HG03175 (cell line): ENCODE results near the gene BACH2.

ENCODE experiments used
- ATAC-seq: cut with Tn5 transposase; IDR thresholded peaks from one replicate; pipeline ENCODE4 v1.9.1; 2021; ENCODE audit warnings: mild to moderate bottlenecking, moderate library complexity; ENCODE audit not compliant: unreplicated experiment

The BACH2 gene

GRCh38 chr6:90162648-90163387, 133.8 kb downstream of the BACH2 start:
- ATAC-seq = no peak

GRCh38 chr6:90160013-90160412, 136.6 kb downstream of the BACH2 start:
- ATAC-seq = no peak

GRCh38 chr6:90159452-90159851, 137.2 kb downstream of the BACH2 start:
- no peak for ATAC-seq

- no peak for ATAC-seq
Measured at GRCh38 chr6:90158936-90159335, 137.7 kb downstream of the BACH2 start.

- no peak for ATAC-seq
Measured at GRCh38 chr6:90157441-90157840, 139.2 kb downstream of the BACH2 start.

- no peak for ATAC-seq
Measured at GRCh38 chr6:90156861-90157260, 139.8 kb downstream of the BACH2 start.

GRCh38 chr6:90154755-90155470, 141.7 kb downstream of the BACH2 start:
- no peak for ATAC-seq

GRCh38 chr6:90151576-90152422, 144.8 kb downstream of the BACH2 start:
- no peak for ATAC-seq

GRCh38 chr6:90149280-90149679, 147.4 kb downstream of the BACH2 start:
- ATAC-seq = no peak

GRCh38 chr6:90148867-90149266, 147.8 kb downstream of the BACH2 start:
- no peak for ATAC-seq

GRCh38 chr6:90146921-90147649, 149.6 kb downstream of the BACH2 start:
- ATAC-seq = no peak

GRCh38 chr6:90146024-90146423, 150.6 kb downstream of the BACH2 start:
- no peak for ATAC-seq

- no peak for ATAC-seq
Measured at GRCh38 chr6:90144928-90145555, 151.6 kb downstream of the BACH2 start.

- no peak for ATAC-seq
Measured at GRCh38 chr6:90144396-90144795, 152.2 kb downstream of the BACH2 start.

GRCh38 chr6:90140683-90141082, 156.0 kb downstream of the BACH2 start:
- no peak for ATAC-seq

- no peak for ATAC-seq
Measured at GRCh38 chr6:90139272-90139817, 157.3 kb downstream of the BACH2 start.

GRCh38 chr6:90136837-90137568, 159.6 kb downstream of the BACH2 start:
- no peak for ATAC-seq

GRCh38 chr6:90136176-90136575, 160.5 kb downstream of the BACH2 start:
- no peak for ATAC-seq

GRCh38 chr6:90135667-90136066, 161.0 kb downstream of the BACH2 start:
- no peak for ATAC-seq
